Measurements from ENCODE around the gene OBSL1.

DNA sequence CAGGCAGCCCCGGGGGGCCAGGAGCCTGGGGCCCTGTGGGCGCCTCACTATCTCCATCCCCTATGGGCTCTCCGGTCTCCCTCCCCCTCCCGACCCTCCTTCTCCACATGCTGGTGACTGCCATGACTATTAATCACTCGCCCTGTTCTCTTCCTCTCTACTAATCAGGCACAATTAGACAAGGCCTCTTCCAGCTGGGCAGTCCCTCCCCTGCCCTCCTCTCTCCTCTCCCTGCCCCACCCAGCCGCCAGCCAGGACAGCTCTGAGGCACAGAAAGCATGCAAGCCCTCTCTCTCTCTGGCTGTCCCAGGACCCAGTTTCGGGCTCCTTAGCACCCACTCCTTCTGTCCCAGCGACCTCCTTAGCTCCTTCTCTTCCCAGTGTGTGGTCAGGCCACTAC is 51.3 kb downstream of the OBSL1 start:
- TF ChIP-seq, protein P1, sequence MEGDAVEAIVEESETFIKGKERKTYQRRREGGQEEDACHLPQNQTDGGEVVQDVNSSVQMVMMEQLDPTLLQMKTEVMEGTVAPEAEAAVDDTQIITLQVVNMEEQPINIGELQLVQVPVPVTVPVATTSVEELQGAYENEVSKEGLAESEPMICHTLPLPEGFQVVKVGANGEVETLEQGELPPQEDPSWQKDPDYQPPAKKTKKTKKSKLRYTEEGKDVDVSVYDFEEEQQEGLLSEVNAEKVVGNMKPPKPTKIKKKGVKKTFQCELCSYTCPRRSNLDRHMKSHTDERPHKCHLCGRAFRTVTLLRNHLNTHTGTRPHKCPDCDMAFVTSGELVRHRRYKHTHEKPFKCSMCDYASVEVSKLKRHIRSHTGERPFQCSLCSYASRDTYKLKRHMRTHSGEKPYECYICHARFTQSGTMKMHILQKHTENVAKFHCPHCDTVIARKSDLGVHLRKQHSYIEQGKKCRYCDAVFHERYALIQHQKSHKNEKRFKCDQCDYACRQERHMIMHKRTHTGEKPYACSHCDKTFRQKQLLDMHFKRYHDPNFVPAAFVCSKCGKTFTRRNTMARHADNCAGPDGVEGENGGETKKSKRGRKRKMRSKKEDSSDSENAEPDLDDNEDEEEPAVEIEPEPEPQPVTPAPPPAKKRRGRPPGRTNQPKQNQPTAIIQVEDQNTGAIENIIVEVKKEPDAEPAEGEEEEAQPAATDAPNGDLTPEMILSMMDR (IDR thresholded peaks at IDR 0.05) = no peak
- no peak for TF ChIP-seq POLR2A (IDR thresholded peaks at IDR 0.05)

Measured in testis (tissue), 2 donors.